GM23338 (cell line): Measurements from ENCODE around the gene DAPK3. TPM values are rescaled to one million over a fixed set of nuclear protein-coding genes. Genes with fewer than 3 reads are reported as not detected.

Experiments used
- ATAC-seq: fragments of 200-7000 bp; cut with Tn5 transposase; 3 replicates; pipeline ENCODE4 v1.9.1; 2020
- DNase-seq: peaks from one replicate; pipeline ENCODE4 v3.0.0-alpha.2; 2015; ENCODE audit warnings: low spot score
- H2AFZ ChIP-seq: fragments of 200-600 bp; sonication (generic); 2 replicates; pipeline ENCODE4 v1.8.0; 2016; ENCODE audit warnings: antibody characterized with exemption, mild to moderate bottlenecking, moderate library complexity
- H3F3A ChIP-seq: fragments of 200-600 bp; sonication (generic); replicated peaks from 2 replicates; pipeline ENCODE4 v1.8.0; 2017; ENCODE audit warnings: antibody characterized with exemption, mixed run types, low read depth
- H3K27ac ChIP-seq: fragments of 200-600 bp; sonication (generic); 2 replicates; pipeline ENCODE4 v1.6.1; 2016; ENCODE audit warnings: low read depth
- H3K27me3 ChIP-seq: fragments of 200-600 bp; sonication (generic); 2 replicates; pipeline ENCODE4 v1.8.0; 2016; ENCODE audit warnings: mild to moderate bottlenecking, mixed run types, moderate library complexity; ENCODE audit not compliant: insufficient read depth
- H3K36me3 ChIP-seq: fragments of 200-600 bp; sonication (generic); 2 replicates; pipeline ENCODE4 v1.8.0; 2016; ENCODE audit warnings: mild to moderate bottlenecking; ENCODE audit not compliant: insufficient read depth
- H3K4me1 ChIP-seq: fragments of 200-600 bp; sonication (generic); 2 replicates; pipeline ENCODE4 v1.8.0; 2016; ENCODE audit warnings: mild to moderate bottlenecking, moderate library complexity; ENCODE audit not compliant: insufficient read depth
- H3K4me2 ChIP-seq: fragments of 200-600 bp; sonication (generic); 2 replicates; pipeline ENCODE4 v1.7.1; 2017; ENCODE audit warnings: mixed run types
- H3K4me3 ChIP-seq: fragments of 200-600 bp; sonication (generic); 2 replicates; pipeline ENCODE4 v1.6.1; 2016; ENCODE audit warnings: mixed run types
- H3K79me2 ChIP-seq: fragments of 200-600 bp; sonication (generic); replicated peaks from 2 replicates; pipeline ENCODE4 v1.8.0; 2017; ENCODE audit warnings: mild to moderate bottlenecking; ENCODE audit not compliant: insufficient read depth
- H3K9me2 ChIP-seq: fragments of 200-600 bp; sonication (generic); 2 replicates; pipeline ENCODE4 v1.8.0; 2017; ENCODE audit not compliant: insufficient read depth
- H4K20me1 ChIP-seq: fragments of 200-600 bp; sonication (generic); replicated peaks from 2 replicates; pipeline ENCODE4 v1.8.0; 2017; ENCODE audit warnings: mild to moderate bottlenecking; ENCODE audit not compliant: insufficient read depth
- H3K27ac Mint-ChIP-seq: 2 replicates; pipeline ENCODE4 v1.8.0; 2020; ENCODE audit warnings: inconsistent platforms, mild to moderate bottlenecking, moderate library complexity, mixed read lengths
- H3K27me3 Mint-ChIP-seq: 3 replicates; pipeline ENCODE4 v1.8.0; 2022; ENCODE audit warnings: low read depth, mild to moderate bottlenecking, moderate library complexity, mixed read lengths, inconsistent platforms; ENCODE audit not compliant: insufficient read depth, poor library complexity
- H3K36me3 Mint-ChIP-seq: 3 replicates; pipeline ENCODE4 v1.8.0; 2021; ENCODE audit warnings: low read depth, mild to moderate bottlenecking, inconsistent platforms, moderate library complexity, mixed read lengths
- H3K4me1 Mint-ChIP-seq: 3 replicates; pipeline ENCODE4 v1.8.0; 2020; ENCODE audit warnings: mild to moderate bottlenecking, inconsistent platforms, mixed read lengths
- H3K4me3 Mint-ChIP-seq: 3 replicates; pipeline ENCODE4 v1.8.0; 2021; ENCODE audit warnings: moderate library complexity, mild to moderate bottlenecking, inconsistent platforms, mixed read lengths
- H3K9me3 Mint-ChIP-seq: 3 replicates; pipeline ENCODE4 v1.8.0; 2020; ENCODE audit warnings: moderate library complexity, mild to moderate bottlenecking, inconsistent platforms, mixed read lengths
- CREB1 ChIP-seq: fragments of 250-450 bp; sonication (Bioruptor Pico); IDR thresholded peaks from 2 replicates; pipeline ENCODE4 v1.5.0; 2020; ENCODE audit warnings: low read depth, mild to moderate bottlenecking, moderate library complexity
- EZH2 ChIP-seq: fragments of 200-600 bp; sonication (generic); IDR thresholded peaks from one replicate; pipeline ENCODE4 v1.8.0; 2017; ENCODE audit warnings: antibody characterized with exemption, mild to moderate bottlenecking, low read depth; ENCODE audit not compliant: unreplicated experiment
- JUNB ChIP-seq: IDR thresholded peaks from one replicate; pipeline ENCODE4 v1.6.1; 2016; ENCODE audit warnings: antibody characterized with exemption; ENCODE audit not compliant: unreplicated experiment
- NANOG ChIP-seq: IDR thresholded peaks from 2 replicates; pipeline ENCODE4 v1.6.1; 2016; ENCODE audit warnings: antibody characterized with exemption, borderline replicate concordance
- POLR2AphosphoS5 ChIP-seq: IDR thresholded peaks from 2 replicates; pipeline ENCODE4 v1.6.1; 2016; ENCODE audit warnings: antibody characterized with exemption, low read depth
- STAT1 ChIP-seq: IDR thresholded peaks from one replicate; pipeline ENCODE4 v1.6.1; 2016; ENCODE audit warnings: antibody characterized with exemption; ENCODE audit not compliant: unreplicated experiment
- ZNF331 ChIP-seq: fragments of 250-450 bp; sonication (Bioruptor Pico); IDR thresholded peaks from 2 replicates; pipeline ENCODE4 v1.5.0; 2020; ENCODE audit warnings: low read depth, mild to moderate bottlenecking, moderate library complexity
- polyA plus RNA-seq: library from polyadenylated mRNA; unstranded; fragments of >200 nt; fragmentation: Nextera tagmentation; extraction: Ambion mirVana; gene quantifications from 2 replicates; pipeline ENCODE4 v1.2.1, GENCODE V29; 2016
- total RNA-seq: library from RNA; depleted of rRNA; stranded (reverse); fragments of >200 nt; shearing (Covaris generic); gene quantifications from 2 replicates; pipeline ENCODE4 v1.2.3, GENCODE V29; 2014
- TF ChIP-seq, protein P1 (sequence below): IDR thresholded peaks from one replicate; pipeline ENCODE4 v1.6.1; 2018; ENCODE audit warnings: antibody characterized with exemption; ENCODE audit not compliant: unreplicated experiment
- TF ChIP-seq, protein P2 (sequence below): fragments of 250-450 bp; sonication (Bioruptor Pico); IDR thresholded peaks from 2 replicates; pipeline ENCODE4 v1.5.0; 2020; ENCODE audit warnings: mild to moderate bottlenecking, moderate library complexity

Gene DAPK3
- total and polyA plus RNA-seq, 2 experiments from 2014 or later: 32.1 to 95.6 TPM

DNA sequence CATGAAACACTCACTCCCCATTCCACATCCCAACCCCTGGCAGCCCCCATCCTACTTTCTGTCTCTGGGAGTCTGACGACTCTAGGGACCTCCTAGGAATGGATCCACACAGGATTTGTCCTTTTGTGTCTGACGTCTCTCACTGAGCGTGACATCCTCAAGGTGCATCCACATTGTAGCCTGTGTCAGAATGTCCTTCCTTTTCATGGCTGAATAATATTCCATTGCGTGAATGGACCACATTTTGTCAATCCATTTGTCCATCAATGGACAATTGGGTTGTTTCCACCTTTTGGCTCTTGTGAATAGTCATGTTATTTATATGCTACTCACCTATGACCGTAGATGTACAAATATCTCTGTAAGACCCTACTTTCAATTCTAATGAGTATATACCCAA, 54.9 kb downstream of the DAPK3 start:
- TF ChIP-seq, protein P1, sequence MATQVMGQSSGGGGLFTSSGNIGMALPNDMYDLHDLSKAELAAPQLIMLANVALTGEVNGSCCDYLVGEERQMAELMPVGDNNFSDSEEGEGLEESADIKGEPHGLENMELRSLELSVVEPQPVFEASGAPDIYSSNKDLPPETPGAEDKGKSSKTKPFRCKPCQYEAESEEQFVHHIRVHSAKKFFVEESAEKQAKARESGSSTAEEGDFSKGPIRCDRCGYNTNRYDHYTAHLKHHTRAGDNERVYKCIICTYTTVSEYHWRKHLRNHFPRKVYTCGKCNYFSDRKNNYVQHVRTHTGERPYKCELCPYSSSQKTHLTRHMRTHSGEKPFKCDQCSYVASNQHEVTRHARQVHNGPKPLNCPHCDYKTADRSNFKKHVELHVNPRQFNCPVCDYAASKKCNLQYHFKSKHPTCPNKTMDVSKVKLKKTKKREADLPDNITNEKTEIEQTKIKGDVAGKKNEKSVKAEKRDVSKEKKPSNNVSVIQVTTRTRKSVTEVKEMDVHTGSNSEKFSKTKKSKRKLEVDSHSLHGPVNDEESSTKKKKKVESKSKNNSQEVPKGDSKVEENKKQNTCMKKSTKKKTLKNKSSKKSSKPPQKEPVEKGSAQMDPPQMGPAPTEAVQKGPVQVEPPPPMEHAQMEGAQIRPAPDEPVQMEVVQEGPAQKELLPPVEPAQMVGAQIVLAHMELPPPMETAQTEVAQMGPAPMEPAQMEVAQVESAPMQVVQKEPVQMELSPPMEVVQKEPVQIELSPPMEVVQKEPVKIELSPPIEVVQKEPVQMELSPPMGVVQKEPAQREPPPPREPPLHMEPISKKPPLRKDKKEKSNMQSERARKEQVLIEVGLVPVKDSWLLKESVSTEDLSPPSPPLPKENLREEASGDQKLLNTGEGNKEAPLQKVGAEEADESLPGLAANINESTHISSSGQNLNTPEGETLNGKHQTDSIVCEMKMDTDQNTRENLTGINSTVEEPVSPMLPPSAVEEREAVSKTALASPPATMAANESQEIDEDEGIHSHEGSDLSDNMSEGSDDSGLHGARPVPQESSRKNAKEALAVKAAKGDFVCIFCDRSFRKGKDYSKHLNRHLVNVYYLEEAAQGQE: no peak
- ATAC-seq: no peak
- H3K27me3 ChIP-seq: no peaks in the 10 kb centered on the region
- no peaks in the 10 kb centered on the region; the same call in 2 of the 3 replicates for H3K4me1 Mint-ChIP-seq
- H3K4me1 ChIP-seq: no peaks in the 10 kb centered on the region
- no peak overlapping the region for H2AFZ ChIP-seq
- no peak overlapping the region for H3K27ac Mint-ChIP-seq
- no peak overlapping the region for H3K27ac ChIP-seq
- peaks cover 64% of the 10 kb centered on the region for H3K36me3 Mint-ChIP-seq
- no peaks in the 10 kb centered on the region for H3K9me2 ChIP-seq
- peaks cover 8% of the 10 kb centered on the region; the same call in 1 of the 3 replicates for H3K9me3 Mint-ChIP-seq
- H3K79me2 ChIP-seq: no peaks in the 10 kb centered on the region
- H3K4me3 Mint-ChIP-seq: no peak overlapping the region; the same call in 2 of the 3 replicates
- H3K4me2 ChIP-seq: no peak overlapping the region
- H3K27me3 Mint-ChIP-seq: peaks cover 3% of the 10 kb centered on the region
- H3K36me3 ChIP-seq: peaks cover 16% of the 10 kb centered on the region
- H4K20me1 ChIP-seq: no peaks in the 10 kb centered on the region; the same call in 1 of the 2 replicates
- no peaks in the 10 kb centered on the region for H3F3A ChIP-seq
- H3K4me3 ChIP-seq: no peak overlapping the region
- DNase-seq: no peak

DNA sequence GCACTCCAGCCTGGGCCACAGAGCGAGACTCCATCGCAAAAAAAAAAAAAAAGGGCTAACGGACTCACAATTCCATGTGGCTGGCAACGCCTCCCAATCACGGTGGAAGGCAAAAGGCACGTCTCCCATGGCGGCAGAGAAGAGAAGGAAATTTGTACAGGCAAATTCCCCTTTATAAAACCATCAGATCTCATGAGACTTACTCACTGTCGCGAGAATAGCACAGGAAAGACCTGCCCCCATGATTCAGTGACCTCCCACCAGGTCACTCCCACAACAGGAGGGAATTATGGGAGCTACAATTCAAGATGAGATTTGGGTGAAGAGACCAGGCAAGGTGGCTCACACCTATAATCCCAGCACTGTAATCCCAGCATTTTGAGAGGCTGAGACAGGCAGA, 56.7 kb downstream of the DAPK3 start:
- peaks cover 25% of the 10 kb centered on the region for H3K36me3 ChIP-seq
- no peaks in the 10 kb centered on the region for H3F3A ChIP-seq
- ATAC-seq (no peak), DNase-seq (no peak)
- peaks cover 22% of the 10 kb centered on the region for H3K9me3 Mint-ChIP-seq
- H3K4me1 Mint-ChIP-seq: no peaks in the 10 kb centered on the region; the same call in 2 of the 3 replicates
- H3K27me3 ChIP-seq: no peaks in the 10 kb centered on the region
- no peak overlapping the region for H3K4me3 ChIP-seq
- no peaks in the 10 kb centered on the region for H3K79me2 ChIP-seq
- H3K27ac ChIP-seq: no peak overlapping the region
- no peaks in the 10 kb centered on the region for H3K4me1 ChIP-seq
- no peaks in the 10 kb centered on the region for H3K9me2 ChIP-seq
- no peak overlapping the region for H3K27ac Mint-ChIP-seq
- peaks cover 67% of the 10 kb centered on the region for H3K36me3 Mint-ChIP-seq
- no peak overlapping the region for H3K4me3 Mint-ChIP-seq
- H3K4me2 ChIP-seq: no peak overlapping the region
- H4K20me1 ChIP-seq: no peaks in the 10 kb centered on the region; the same call in 1 of the 2 replicates
- no peak overlapping the region for H2AFZ ChIP-seq
- H3K27me3 Mint-ChIP-seq: peaks cover 3% of the 10 kb centered on the region
- TF ChIP-seq CREB1 (CRISPR knock-in tag) (no peak), ZNF331 (CRISPR knock-in tag) (no peak), STAT1 (no peak), JUNB (no peak), EZH2 (no peak), NANOG (no peak), POLR2AphosphoS5 (no peak)
- TF ChIP-seq, protein P1: no peak
- TF ChIP-seq, protein P2, sequence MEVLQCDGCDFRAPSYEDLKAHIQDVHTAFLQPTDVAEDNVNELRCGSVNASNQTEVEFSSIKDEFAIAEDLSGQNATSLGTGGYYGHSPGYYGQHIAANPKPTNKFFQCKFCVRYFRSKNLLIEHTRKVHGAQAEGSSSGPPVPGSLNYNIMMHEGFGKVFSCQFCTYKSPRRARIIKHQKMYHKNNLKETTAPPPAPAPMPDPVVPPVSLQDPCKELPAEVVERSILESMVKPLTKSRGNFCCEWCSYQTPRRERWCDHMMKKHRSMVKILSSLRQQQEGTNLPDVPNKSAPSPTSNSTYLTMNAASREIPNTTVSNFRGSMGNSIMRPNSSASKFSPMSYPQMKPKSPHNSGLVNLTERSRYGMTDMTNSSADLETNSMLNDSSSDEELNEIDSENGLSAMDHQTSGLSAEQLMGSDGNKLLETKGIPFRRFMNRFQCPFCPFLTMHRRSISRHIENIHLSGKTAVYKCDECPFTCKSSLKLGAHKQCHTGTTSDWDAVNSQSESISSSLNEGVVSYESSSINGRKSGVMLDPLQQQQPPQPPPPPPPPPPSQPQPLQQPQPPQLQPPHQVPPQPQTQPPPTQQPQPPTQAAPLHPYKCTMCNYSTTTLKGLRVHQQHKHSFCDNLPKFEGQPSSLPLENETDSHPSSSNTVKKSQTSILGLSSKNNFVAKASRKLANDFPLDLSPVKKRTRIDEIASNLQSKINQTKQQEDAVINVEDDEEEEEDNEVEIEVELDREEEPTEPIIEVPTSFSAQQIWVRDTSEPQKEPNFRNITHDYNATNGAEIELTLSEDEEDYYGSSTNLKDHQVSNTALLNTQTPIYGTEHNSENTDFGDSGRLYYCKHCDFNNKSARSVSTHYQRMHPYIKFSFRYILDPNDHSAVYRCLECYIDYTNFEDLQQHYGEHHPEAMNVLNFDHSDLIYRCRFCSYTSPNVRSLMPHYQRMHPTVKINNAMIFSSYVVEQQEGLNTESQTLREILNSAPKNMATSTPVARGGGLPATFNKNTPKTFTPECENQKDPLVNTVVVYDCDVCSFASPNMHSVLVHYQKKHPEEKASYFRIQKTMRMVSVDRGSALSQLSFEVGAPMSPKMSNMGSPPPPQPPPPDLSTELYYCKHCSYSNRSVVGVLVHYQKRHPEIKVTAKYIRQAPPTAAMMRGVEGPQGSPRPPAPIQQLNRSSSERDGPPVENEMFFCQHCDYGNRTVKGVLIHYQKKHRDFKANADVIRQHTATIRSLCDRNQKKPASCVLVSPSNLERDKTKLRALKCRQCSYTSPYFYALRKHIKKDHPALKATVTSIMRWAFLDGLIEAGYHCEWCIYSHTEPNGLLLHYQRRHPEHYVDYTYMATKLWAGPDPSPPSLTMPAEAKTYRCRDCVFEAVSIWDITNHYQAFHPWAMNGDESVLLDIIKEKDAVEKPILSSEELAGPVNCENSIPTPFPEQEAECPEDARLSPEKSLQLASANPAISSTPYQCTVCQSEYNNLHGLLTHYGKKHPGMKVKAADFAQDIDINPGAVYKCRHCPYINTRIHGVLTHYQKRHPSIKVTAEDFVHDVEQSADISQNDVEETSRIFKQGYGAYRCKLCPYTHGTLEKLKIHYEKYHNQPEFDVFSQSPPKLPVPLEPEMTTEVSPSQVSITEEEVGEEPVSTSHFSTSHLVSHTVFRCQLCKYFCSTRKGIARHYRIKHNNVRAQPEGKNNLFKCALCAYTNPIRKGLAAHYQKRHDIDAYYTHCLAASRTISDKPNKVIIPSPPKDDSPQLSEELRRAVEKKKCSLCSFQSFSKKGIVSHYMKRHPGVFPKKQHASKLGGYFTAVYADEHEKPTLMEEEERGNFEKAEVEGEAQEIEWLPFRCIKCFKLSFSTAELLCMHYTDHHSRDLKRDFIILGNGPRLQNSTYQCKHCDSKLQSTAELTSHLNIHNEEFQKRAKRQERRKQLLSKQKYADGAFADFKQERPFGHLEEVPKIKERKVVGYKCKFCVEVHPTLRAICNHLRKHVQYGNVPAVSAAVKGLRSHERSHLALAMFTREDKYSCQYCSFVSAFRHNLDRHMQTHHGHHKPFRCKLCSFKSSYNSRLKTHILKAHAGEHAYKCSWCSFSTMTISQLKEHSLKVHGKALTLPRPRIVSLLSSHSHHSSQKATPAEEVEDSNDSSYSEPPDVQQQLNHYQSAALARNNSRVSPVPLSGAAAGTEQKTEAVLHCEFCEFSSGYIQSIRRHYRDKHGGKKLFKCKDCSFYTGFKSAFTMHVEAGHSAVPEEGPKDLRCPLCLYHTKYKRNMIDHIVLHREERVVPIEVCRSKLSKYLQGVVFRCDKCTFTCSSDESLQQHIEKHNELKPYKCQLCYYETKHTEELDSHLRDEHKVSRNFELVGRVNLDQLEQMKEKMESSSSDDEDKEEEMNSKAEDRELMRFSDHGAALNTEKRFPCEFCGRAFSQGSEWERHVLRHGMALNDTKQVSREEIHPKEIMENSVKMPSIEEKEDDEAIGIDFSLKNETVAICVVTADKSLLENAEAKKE: no peak
